Uterus (tissue), 2 donors: Measurements from ENCODE around the gene DNASE2B.

Source experiments
- POLR2A ChIP-seq, 2 donors: fragments of 450-650 bp; IDR thresholded peaks; one replicate each; pipeline ENCODE4 v1.6.1; 2016; ENCODE audit warnings: antibody characterized with exemption in 2 of 2, mild to moderate bottlenecking in 1 of 2, moderate library complexity in 1 of 2
- TF ChIP-seq, protein P1 (sequence below), 4 experiments: fragments of 200-600 bp in 2 of 4; fragments of 450-650 bp in 2 of 4; sonication (generic) in 2 of 4; IDR thresholded peaks; one replicate each; pipeline ENCODE4 v1.5.1; 2016 to 2019; ENCODE audit warnings: antibody characterized with exemption in 4 of 4, mild to moderate bottlenecking in 2 of 4, moderate library complexity in 1 of 4

DNA sequence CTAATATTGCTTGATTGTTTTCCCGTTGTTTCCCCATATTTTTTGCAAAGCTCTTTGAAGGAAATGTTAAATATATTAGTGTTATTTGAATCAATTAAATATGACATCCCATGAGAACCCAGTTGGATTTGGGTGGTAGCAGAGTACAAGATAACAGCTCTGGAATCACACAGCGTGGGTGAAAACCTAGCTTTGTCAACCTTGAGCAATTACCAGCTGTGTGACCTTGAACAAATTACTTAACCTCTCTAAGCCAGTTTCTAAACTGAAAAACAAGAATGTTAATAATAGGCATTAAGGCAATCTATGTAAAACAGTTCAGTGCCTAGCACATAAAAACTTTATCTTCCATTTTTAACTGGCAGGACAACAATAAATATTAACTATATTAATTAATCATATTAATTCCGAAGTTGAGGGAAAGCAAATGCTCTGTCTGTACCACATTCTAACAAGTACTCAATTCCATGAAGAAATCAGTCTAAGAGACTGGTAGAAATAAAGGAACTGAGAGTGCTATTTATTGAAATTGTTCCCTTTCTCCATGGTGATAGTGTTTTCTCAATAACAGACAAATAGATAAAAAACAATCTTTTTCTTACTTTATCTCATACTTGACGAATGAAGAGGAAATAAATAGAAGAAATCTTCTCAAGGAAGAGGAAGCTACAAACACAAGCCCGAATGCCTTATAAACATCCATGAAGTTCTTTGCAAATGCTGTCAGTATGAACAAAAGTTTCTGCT, 27.0 kb downstream of the DNASE2B start:
- TF ChIP-seq, protein P1, sequence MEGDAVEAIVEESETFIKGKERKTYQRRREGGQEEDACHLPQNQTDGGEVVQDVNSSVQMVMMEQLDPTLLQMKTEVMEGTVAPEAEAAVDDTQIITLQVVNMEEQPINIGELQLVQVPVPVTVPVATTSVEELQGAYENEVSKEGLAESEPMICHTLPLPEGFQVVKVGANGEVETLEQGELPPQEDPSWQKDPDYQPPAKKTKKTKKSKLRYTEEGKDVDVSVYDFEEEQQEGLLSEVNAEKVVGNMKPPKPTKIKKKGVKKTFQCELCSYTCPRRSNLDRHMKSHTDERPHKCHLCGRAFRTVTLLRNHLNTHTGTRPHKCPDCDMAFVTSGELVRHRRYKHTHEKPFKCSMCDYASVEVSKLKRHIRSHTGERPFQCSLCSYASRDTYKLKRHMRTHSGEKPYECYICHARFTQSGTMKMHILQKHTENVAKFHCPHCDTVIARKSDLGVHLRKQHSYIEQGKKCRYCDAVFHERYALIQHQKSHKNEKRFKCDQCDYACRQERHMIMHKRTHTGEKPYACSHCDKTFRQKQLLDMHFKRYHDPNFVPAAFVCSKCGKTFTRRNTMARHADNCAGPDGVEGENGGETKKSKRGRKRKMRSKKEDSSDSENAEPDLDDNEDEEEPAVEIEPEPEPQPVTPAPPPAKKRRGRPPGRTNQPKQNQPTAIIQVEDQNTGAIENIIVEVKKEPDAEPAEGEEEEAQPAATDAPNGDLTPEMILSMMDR (IDR thresholded peaks at IDR 0.05): no peak
- no peak for TF ChIP-seq POLR2A (IDR thresholded peaks at IDR 0.05)
